Loucy (cell line): ENCODE measurements around the gene BBIP1.
A peak's percentile ranks its signal among the peaks of the same experiment; 100 is the strongest.

Experiments
- EZH2phosphoT487 ChIP-seq: fragments of 200-600 bp; IDR thresholded peaks from 2 replicates; pipeline ENCODE4 v1.6.1; 2018; ENCODE audit warnings: antibody characterized with exemption, mild to moderate bottlenecking, moderate library complexity, borderline replicate concordance
- TF ChIP-seq, protein P1 (sequence below): fragments of 200-600 bp; sonication (generic); conservative IDR thresholded peaks from 2 replicates; pipeline ENCODE4 v1.5.1; 2014; ENCODE audit warnings: mild to moderate bottlenecking, antibody characterized with exemption, low read length

DNA sequence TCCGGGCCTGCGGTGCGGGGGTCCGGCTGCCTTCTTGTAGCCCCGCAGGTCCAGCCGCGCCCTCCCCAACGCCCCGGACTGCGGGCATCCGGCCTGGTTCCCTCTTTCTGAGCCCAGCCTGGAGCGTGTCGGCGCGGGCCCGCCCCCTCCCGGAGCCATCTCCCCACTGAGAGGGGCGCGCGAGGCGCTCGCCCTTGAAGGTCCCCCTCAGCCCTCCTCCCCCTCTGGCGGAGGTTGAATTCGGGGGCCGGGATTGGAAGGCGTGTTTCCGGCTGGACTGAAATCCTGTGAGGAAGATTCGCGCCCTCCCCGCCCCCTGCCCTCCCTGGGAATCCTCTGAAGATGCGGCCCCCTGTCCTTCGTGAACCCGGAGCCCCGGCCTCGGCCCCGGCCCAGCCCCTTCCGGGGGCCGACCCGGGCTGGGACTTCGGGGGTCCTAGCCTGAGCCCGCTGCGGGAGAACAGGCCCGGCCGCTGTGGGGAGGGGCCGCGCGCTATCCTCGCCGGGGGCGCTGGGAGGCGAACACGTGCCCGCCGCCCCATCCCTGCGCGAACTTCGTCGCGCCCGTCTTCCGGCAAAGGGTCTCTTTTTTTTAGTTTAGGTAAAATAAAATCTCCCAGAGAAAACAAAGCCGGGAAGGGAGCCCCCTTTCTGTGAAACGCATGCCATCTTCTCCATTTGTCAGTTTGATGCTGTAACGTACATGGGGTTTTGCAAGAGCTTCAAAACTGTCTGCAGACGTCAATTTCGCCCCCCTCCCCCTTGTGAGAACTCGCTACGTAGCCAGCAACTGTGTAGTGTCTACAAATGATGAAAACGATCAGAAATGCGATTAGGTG is 46.6 kb downstream of the BBIP1 start:
- TF ChIP-seq, protein P1, sequence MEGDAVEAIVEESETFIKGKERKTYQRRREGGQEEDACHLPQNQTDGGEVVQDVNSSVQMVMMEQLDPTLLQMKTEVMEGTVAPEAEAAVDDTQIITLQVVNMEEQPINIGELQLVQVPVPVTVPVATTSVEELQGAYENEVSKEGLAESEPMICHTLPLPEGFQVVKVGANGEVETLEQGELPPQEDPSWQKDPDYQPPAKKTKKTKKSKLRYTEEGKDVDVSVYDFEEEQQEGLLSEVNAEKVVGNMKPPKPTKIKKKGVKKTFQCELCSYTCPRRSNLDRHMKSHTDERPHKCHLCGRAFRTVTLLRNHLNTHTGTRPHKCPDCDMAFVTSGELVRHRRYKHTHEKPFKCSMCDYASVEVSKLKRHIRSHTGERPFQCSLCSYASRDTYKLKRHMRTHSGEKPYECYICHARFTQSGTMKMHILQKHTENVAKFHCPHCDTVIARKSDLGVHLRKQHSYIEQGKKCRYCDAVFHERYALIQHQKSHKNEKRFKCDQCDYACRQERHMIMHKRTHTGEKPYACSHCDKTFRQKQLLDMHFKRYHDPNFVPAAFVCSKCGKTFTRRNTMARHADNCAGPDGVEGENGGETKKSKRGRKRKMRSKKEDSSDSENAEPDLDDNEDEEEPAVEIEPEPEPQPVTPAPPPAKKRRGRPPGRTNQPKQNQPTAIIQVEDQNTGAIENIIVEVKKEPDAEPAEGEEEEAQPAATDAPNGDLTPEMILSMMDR: peak; percentile 26; the same call in 1 of the 2 replicates
- no peak for TF ChIP-seq EZH2phosphoT487
